K562 (cell line): ENCODE measurements around the gene TOMT. TPM values are rescaled to one million over a fixed set of nuclear protein-coding genes. Genes with fewer than 3 reads are reported as not detected.

ENCODE experiments used
- ATAC-seq: fragments of 200-7000 bp; cut with Tn5 transposase; 3 replicates; pipeline ENCODE4 v1.9.1; 2020; ENCODE audit warnings: moderate library complexity
- BruUV-seq: library from RNA; stranded (reverse); fragments of 400-500 nt; replicated peaks from 2 replicates; lab custom pipeline; 2021; lab: Mats Ljungman, UMichigan
- CTCF ChIA-PET: fragments of 300-600 bp; formaldehyde crosslinking; extraction: SDS; loops from one replicate; lab custom pipeline; 2021; ENCODE audit warnings: low intra/inter-chr PET ratio; lab: Yijun Ruan, JAX
- POLR2A ChIA-PET: fragments of 300-600, 350-650 bp; sonication (Branson Sonifier 250); formaldehyde crosslinking; extraction: SDS; loops from one replicate; lab custom pipeline; 2021; ENCODE audit warnings: antibody characterized with exemption, inconsistent platforms; lab: Yijun Ruan, JAX
- DNase-seq, 4 experiments: peaks; one replicate each; pipeline versions ENCODE4 v3.0.0 to v3.0.0-alpha.2; 2011 to 2018; ENCODE audit warnings: low spot score in 3 of 4, mixed read lengths in 3 of 4; ENCODE audit errors: extremely low read depth in 1 of 4
- FAIRE-seq: peaks from 2 replicates; lab custom pipeline; 2011; peaks lifted over from hg19 to GRCh38; lab: Jason Lieb, UNC
- H2AFZ ChIP-seq: 2 replicates; pipeline ENCODE4 v1.6.0; 2011; ENCODE audit warnings: low read depth, low read length, control low read depth, inconsistent platforms
- H3K27ac ChIP-seq: fragments of 200-600 bp; 3 replicates; pipeline ENCODE4 v1.8.0; 2011; ENCODE audit warnings: low read depth, mild to moderate bottlenecking, control low read depth, inconsistent platforms, low read length, moderate library complexity, mixed read lengths; ENCODE audit errors: extremely low read depth
- H3K27me3 ChIP-seq, 2 experiments: fragments of 300-600 bp in 1 of 2; 2 replicates in 1 of 2; 3 replicates in 1 of 2; pipeline versions ENCODE4 v1.6.0 to v1.8.0; 2011; ENCODE audit warnings: inconsistent platforms in 2 of 2, low read length in 2 of 2, mild to moderate bottlenecking in 1 of 2, mixed read lengths in 1 of 2, moderate library complexity in 1 of 2; ENCODE audit not compliant: control insufficient read depth in 2 of 2, insufficient read depth in 2 of 2
- H3K36me3 ChIP-seq: fragments of 300-600 bp; 3 replicates; pipeline ENCODE4 v1.8.0; 2011; ENCODE audit warnings: mild to moderate bottlenecking, low read length, inconsistent platforms; ENCODE audit not compliant: control insufficient read depth, insufficient read depth
- H3K4me1 ChIP-seq, 2 experiments: fragments of 200-600 bp in 1 of 2; replicated peaks in 1 of 2; 2 replicates in 1 of 2; 3 replicates in 1 of 2; pipeline versions ENCODE4 v1.5.1 to v1.8.0; 2011; ENCODE audit warnings: inconsistent platforms in 2 of 2, low read length in 2 of 2, mild to moderate bottlenecking in 1 of 2, mixed read lengths in 1 of 2, moderate library complexity in 1 of 2; ENCODE audit not compliant: control insufficient read depth in 2 of 2, insufficient read depth in 2 of 2
- H3K4me2 ChIP-seq: 2 replicates; pipeline ENCODE4 v1.6.1; 2011; ENCODE audit warnings: low read length, control low read depth, inconsistent platforms, mixed read lengths; ENCODE audit not compliant: insufficient read depth
- H3K4me3 ChIP-seq: fragments of 200-600 bp; sonication (generic), shearing (Covaris generic); 2 replicates; pipeline ENCODE4 v1.5.1; 2016; ENCODE audit warnings: control low read depth, inconsistent platforms
- H3K79me2 ChIP-seq: fragments of 200-600 bp; 3 replicates; pipeline ENCODE4 v1.8.0; 2011; ENCODE audit warnings: low read length, inconsistent platforms; ENCODE audit not compliant: control insufficient read depth, insufficient read depth
- H3K9ac ChIP-seq, 2 experiments: 2 replicates each; pipeline versions ENCODE4 v1.6.0 to v1.6.1; 2011; ENCODE audit warnings: low read depth in 2 of 2, low read length in 2 of 2, control low read depth in 1 of 2, inconsistent platforms in 1 of 2, mild to moderate bottlenecking in 1 of 2, mixed read lengths in 1 of 2; ENCODE audit not compliant: insufficient read depth in 1 of 2
- H3K9me1 ChIP-seq: one replicate; pipeline ENCODE4 v1.6.0; 2011; ENCODE audit warnings: inconsistent platforms, mild to moderate bottlenecking, low read length, moderate library complexity; ENCODE audit not compliant: control insufficient read depth, insufficient read depth
- H3K9me3 ChIP-seq: replicated peaks from 2 replicates; pipeline ENCODE4 v1.5.1; 2011; ENCODE audit warnings: low read depth, low read length, inconsistent platforms; ENCODE audit not compliant: control insufficient read depth, insufficient read depth
- H4K20me1 ChIP-seq: replicated peaks from 2 replicates; pipeline ENCODE4 v1.6.1; 2011; ENCODE audit warnings: low read length, inconsistent platforms, mixed read lengths; ENCODE audit not compliant: control insufficient read depth, insufficient read depth
- MIER1 ChIP-seq: fragments of 450-650 bp; IDR thresholded peaks from 2 replicates; pipeline ENCODE4 v1.6.1; 2016; ENCODE audit warnings: antibody characterized with exemption, mild to moderate bottlenecking, low read depth
- SRF ChIP-seq, 2 experiments: fragments of 250-450, 450-650 bp in 1 of 2; sonication (Bioruptor Pico) in 1 of 2; sonication (generic) in 1 of 2; formaldehyde crosslinking; IDR thresholded peaks; 2 replicates each; pipeline versions ENCODE4 v1.5.0 to v1.5.1; 2020 to 2022; ENCODE audit warnings: mild to moderate bottlenecking in 1 of 2, missing genetic modification reagents in 1 of 2
- TCF3 ChIP-seq: sonication (generic); formaldehyde crosslinking; IDR thresholded peaks from 2 replicates; pipeline ENCODE4 v1.4.0; 2020; ENCODE audit warnings: mild to moderate bottlenecking, missing genetic modification reagents
- TCF7L2 ChIP-seq: fragments of 150-350 bp; IDR thresholded peaks from 2 replicates; pipeline ENCODE4 v1.6.1; 2016; ENCODE audit warnings: low read depth, mild to moderate bottlenecking, low read length, moderate library complexity
- ZKSCAN3 ChIP-seq: fragments of 250-450 bp; sonication (Bioruptor Pico); IDR thresholded peaks from 2 replicates; pipeline ENCODE4 v1.4.0; 2020
- ZNF263 ChIP-seq: sonication (generic); formaldehyde crosslinking; IDR thresholded peaks from 2 replicates; pipeline ENCODE4 v1.8.0; 2022; ENCODE audit warnings: mild to moderate bottlenecking, missing genetic modification reagents, borderline replicate concordance
- WGBS: fragments of 100-300 bp; shearing (Covaris generic); methylation state at CpG from one replicate; pipeline ENCODE4 v1.1.6; 2016; ENCODE audit warnings: low coverage, mixed read lengths; ENCODE audit not compliant: insufficient coverage; ENCODE audit errors: missing lambda C conversion rate; 5-methylcytosine and 5-hydroxymethylcytosine counted together
- in situ Hi-C: fragments of 300-500 bp; cut with MboI; formaldehyde crosslinking; loops from 4 replicates; pipeline ENCODE4 v1.15.0; 2018; ENCODE audit warnings: inconsistent platforms, mixed read lengths
- intact Hi-C: fragments of 100-400 bp; cut with micrococcal nuclease; formaldehyde crosslinking; loops from 2 replicates; pipeline ENCODE4 v1.14.2; 2022
- polyA plus RNA-seq, 8 experiments: library from polyadenylated mRNA; depleted of rRNA in 4 of 8; stranded (reverse) in 5 of 8; unstranded in 3 of 8; fragments of >200 nt; fragmentation: Nextera tagmentation in 2 of 8; fragmentation: Illumina TruSeq in 1 of 8; extraction: Ambion mirVana in 2 of 8; extraction: Trizol in 1 of 8; gene quantifications; 2 replicates each; pipeline versions ENCODE4 v1.2.1 to v1.2.3, GENCODE V29; 2011 to 2014; ENCODE audit warnings: inconsistent platforms in 1 of 8, missing spikeins in 1 of 8
- total RNA-seq, 7 experiments: library from RNA; depleted of rRNA in 6 of 7; stranded (reverse); fragments of >200 nt in 6 of 7; fragmentation: Illumina TruSeq in 2 of 7; extraction: Trizol in 2 of 7; gene quantifications; 2 replicates each; pipeline versions ENCODE4 v1.2.1 to v1.2.3, GENCODE V29; 2011 to 2021; ENCODE audit warnings: low replicate concordance in 1 of 7

TOMT gene
- total and polyA plus RNA-seq, 9 of the 15 experiments (the other 6 are each of a cell fraction or from before 2014, with no cell fraction given) = not detected

GRCh38 chr11:72078477-72078876 is 27.2 kb upstream of the TOMT start:
- intact Hi-C loops = no loop called here
- peak overlapping the region; percentile 70 for H3K4me3 ChIP-seq
- H4K20me1 ChIP-seq = 0 out of 2 replicates have a peak, but pooled peaks cover 6% of the 10 kb centered on the region
- no peak for FAIRE-seq
- no peaks in the 10 kb centered on the region for H3K9me1 ChIP-seq
- peaks cover 6 to 20% of the 10 kb centered on the region in 2 experiments; a peak in 3 of 5 replicates for H3K4me1 ChIP-seq
- peak overlapping the region; percentile 92 for H3K4me2 ChIP-seq
- ATAC-seq = no peak
- peak overlapping the region; percentile 40; the same call in 1 of the 2 replicates for H2AFZ ChIP-seq
- in situ Hi-C loops = no loop called here
- no peaks in the 10 kb centered on the region for H3K9me3 ChIP-seq
- peaks cover 61% of the 10 kb centered on the region for H3K79me2 ChIP-seq
- H3K27me3 ChIP-seq = no peaks in the 10 kb centered on the region
- BruUV-seq = TSS peak; percentile 52
- TF ChIP-seq ZNF263 (no peak), TCF7L2 (no peak), ZKSCAN3 (CRISPR knock-in tag) (0 out of 2 replicates have a peak, but pooled peaks have one; percentile 25), SRF (CRISPR knock-in tag; IDR thresholded peaks at IDR 0.05) (no peak), TCF3 (CRISPR knock-in tag) (0 out of 2 replicates have a peak, but pooled peaks have one; percentile 24), MIER1 (no peak)
- ChIA-PET CTCF (no interaction called here), POLR2A (interaction anchor here (0.7 to 2.9 kb wide), 14 partner anchors 9 to 356 kb away, joined by 3 to 13 read pairs (median 4); partner anchors contain the start of gene CLPB)
- 9% methylated on average over 6 of the region's 6 CpGs for WGBS
- H3K9ac ChIP-seq = peak overlapping the region; percentile 82 to 86; a peak in 2 of 4 replicates
- no peak for DNase-seq
- peak overlapping the region; percentile 86 for H3K27ac ChIP-seq
- peaks cover 22% of the 10 kb centered on the region; the same call in 2 of the 3 replicates for H3K36me3 ChIP-seq
